ENCODE data around the gene SLA2.

DNA sequence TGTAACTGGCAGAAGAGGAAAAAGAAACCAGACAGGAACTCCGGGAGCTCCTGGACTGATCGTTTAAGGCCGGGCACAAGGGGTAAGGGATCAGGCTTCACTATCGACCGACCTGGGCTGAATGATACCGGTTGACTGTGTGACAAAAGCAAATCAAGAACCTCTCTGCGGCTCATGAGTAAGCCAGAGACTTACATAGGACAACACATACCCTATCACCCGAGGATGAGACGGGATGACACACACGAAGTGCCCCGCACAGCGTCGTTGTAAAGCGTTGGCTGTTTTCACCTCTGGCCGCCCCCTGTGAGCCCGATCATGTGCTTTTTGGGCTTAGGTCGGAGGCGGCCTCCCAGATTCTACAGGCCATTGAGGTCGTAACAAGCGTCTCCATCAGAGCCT, 73.3 kb downstream of the SLA2 start:
- TF ChIP-seq, protein P1, sequence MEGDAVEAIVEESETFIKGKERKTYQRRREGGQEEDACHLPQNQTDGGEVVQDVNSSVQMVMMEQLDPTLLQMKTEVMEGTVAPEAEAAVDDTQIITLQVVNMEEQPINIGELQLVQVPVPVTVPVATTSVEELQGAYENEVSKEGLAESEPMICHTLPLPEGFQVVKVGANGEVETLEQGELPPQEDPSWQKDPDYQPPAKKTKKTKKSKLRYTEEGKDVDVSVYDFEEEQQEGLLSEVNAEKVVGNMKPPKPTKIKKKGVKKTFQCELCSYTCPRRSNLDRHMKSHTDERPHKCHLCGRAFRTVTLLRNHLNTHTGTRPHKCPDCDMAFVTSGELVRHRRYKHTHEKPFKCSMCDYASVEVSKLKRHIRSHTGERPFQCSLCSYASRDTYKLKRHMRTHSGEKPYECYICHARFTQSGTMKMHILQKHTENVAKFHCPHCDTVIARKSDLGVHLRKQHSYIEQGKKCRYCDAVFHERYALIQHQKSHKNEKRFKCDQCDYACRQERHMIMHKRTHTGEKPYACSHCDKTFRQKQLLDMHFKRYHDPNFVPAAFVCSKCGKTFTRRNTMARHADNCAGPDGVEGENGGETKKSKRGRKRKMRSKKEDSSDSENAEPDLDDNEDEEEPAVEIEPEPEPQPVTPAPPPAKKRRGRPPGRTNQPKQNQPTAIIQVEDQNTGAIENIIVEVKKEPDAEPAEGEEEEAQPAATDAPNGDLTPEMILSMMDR (conservative IDR thresholded peaks at IDR 0.05; ENCODE audit: low read depth, low read length), result no peak
- no peak for TF ChIP-seq EZH2 (IDR thresholded peaks at IDR 0.05; ENCODE audit: borderline replicate concordance, low read depth, low read length, poor library complexity, severe bottlenecking)

Data from A673 (cell line).